Neural cell (in vitro differentiated cells): ENCODE measurements around the gene TMC3.

Experiments
- EP300 ChIP-seq: fragments of 450-650 bp; conservative IDR thresholded peaks from 2 replicates; pipeline ENCODE4 v1.6.1; 2014; ENCODE audit warnings: antibody characterized with exemption, mild to moderate bottlenecking, moderate library complexity; ENCODE audit not compliant: poor library complexity, severe bottlenecking
- TF ChIP-seq, protein P1 (sequence below): fragments of 450-650 bp; IDR thresholded peaks from 2 replicates; pipeline ENCODE4 v1.5.1; 2014; ENCODE audit warnings: antibody characterized with exemption, mild to moderate bottlenecking, moderate library complexity; ENCODE audit not compliant: poor library complexity, severe bottlenecking

DNA sequence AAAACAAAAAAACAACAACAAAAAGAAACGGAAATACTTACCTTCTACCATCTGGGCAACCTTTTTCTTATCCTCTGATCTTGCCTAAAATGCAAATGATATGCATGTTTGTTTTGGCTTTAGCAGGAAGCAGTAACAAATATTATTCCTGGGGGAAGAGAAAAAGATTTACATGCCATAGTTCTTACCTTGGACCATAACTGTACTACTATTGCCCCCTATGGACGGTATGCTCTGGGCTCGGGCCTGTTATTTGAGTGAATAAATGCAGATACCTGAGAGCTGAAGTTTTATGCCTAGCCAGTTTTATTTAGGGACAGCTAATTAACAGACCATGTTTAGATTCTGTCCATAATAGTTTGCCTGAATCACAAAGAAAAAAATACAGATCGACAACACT is 37.4 kb downstream of the TMC3 start:
- no peak for TF ChIP-seq EP300
- TF ChIP-seq, protein P1, sequence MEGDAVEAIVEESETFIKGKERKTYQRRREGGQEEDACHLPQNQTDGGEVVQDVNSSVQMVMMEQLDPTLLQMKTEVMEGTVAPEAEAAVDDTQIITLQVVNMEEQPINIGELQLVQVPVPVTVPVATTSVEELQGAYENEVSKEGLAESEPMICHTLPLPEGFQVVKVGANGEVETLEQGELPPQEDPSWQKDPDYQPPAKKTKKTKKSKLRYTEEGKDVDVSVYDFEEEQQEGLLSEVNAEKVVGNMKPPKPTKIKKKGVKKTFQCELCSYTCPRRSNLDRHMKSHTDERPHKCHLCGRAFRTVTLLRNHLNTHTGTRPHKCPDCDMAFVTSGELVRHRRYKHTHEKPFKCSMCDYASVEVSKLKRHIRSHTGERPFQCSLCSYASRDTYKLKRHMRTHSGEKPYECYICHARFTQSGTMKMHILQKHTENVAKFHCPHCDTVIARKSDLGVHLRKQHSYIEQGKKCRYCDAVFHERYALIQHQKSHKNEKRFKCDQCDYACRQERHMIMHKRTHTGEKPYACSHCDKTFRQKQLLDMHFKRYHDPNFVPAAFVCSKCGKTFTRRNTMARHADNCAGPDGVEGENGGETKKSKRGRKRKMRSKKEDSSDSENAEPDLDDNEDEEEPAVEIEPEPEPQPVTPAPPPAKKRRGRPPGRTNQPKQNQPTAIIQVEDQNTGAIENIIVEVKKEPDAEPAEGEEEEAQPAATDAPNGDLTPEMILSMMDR = no peak
